OCI-M2 (cell line): ENCODE measurements around the gene SNAPIN.
"Not testable (repeated sequence)": the region's sequence is repeated elsewhere in the genome, so short reads cannot be mapped to it uniquely, and the experiment has no call there.

Experiments used
- DNase-seq: peaks from one replicate; lab custom pipeline; 2025; ENCODE audit not compliant: unreplicated experiment; lab: John Stamatoyannopoulos, UW

The SNAPIN gene

GRCh38 chr1:153646672-153647345, 11.7 kb upstream of the SNAPIN start:
- no peak for DNase-seq

- DNase-seq, result no peak
Observed at GRCh38 chr1:153647346-153647714, 11.2 kb upstream of the SNAPIN start.

- DNase-seq, result no peak
Observed at GRCh38 chr1:153648000-153648643, 10.4 kb upstream of the SNAPIN start.

GRCh38 chr1:153649137-153649862, 9.2 kb upstream of the SNAPIN start:
- DNase-seq, result no peak

GRCh38 chr1:153649863-153650235, 8.7 kb upstream of the SNAPIN start:
- no peak for DNase-seq

- no peak for DNase-seq
Observed at GRCh38 chr1:153651771-153652170, 6.7 kb upstream of the SNAPIN start.

- DNase-seq, result no peak
Observed at GRCh38 chr1:153652805-153653500, 5.5 kb upstream of the SNAPIN start.

GRCh38 chr1:153655333-153655732, 3.2 kb upstream of the SNAPIN start:
- no peak for DNase-seq

GRCh38 chr1:153659175-153659534, 652 bp downstream of the SNAPIN start:
- no peak for DNase-seq

GRCh38 chr1:153659656-153660055, 1.2 kb downstream of the SNAPIN start:
- DNase-seq, result no peak

GRCh38 chr1:153661111-153661708, 2.7 kb downstream of the SNAPIN start:
- no peak for DNase-seq

GRCh38 chr1:153662269-153662668, 3.8 kb downstream of the SNAPIN start:
- no peak for DNase-seq

GRCh38 chr1:153663211-153663610, 4.7 kb downstream of the SNAPIN start:
- no peak for DNase-seq

- no peak for DNase-seq
Observed at GRCh38 chr1:153667439-153667838, 8.9 kb downstream of the SNAPIN start.

- DNase-seq, result not testable (repeated sequence)
Observed at GRCh38 chr1:153668672-153669071, 10.2 kb downstream of the SNAPIN start.

- no peak for DNase-seq
Observed at GRCh38 chr1:153669606-153670005, 11.1 kb downstream of the SNAPIN start.

- DNase-seq, result no peak
Observed at GRCh38 chr1:153670257-153670858, 11.9 kb downstream of the SNAPIN start.

- DNase-seq, result peak; percentile 97
Observed at GRCh38 chr1:153670859-153671627, 12.5 kb downstream of the SNAPIN start, which contains the start of gene ILF2. ILF2 (minus strand) TSS chr1:153670993; CDS start chr1:153670922, 71 bp downstream.

GRCh38 chr1:153671628-153672353, 13.3 kb downstream of the SNAPIN start:
- not testable (repeated sequence) for DNase-seq
